HG03064 (cell line): Measurements from ENCODE around the gene GUK1.

ENCODE experiments used
- ATAC-seq: cut with Tn5 transposase; IDR thresholded peaks from one replicate; pipeline ENCODE4 v1.9.1; 2021; ENCODE audit warnings: low read depth; ENCODE audit not compliant: unreplicated experiment

Gene GUK1

GRCh38 chr1:228123505-228123904 lies 16.6 kb upstream of the GUK1 start:
- no peak for ATAC-seq

GRCh38 chr1:228125185-228125584 lies 14.9 kb upstream of the GUK1 start:
- no peak for ATAC-seq

- no peak for ATAC-seq
These were observed 8.3 kb upstream of the GUK1 start for GRCh38 chr1:228131766-228132165.

- ATAC-seq: no peak
These were observed 5.5 kb upstream of the GUK1 start for GRCh38 chr1:228134591-228134990.

GRCh38 chr1:228136901-228137300 lies 3.2 kb upstream of the GUK1 start:
- ATAC-seq: no peak

GRCh38 chr1:228139406-228139930 lies 611 bp upstream of the GUK1 start:
- no peak for ATAC-seq

GRCh38 chr1:228140724-228141225 lies 696 bp downstream of the GUK1 start:
- ATAC-seq: no peak

- no peak for ATAC-seq
These were observed 1.4 kb downstream of the GUK1 start for GRCh38 chr1:228141226-228142044.

GRCh38 chr1:228142155-228142691 lies 2.1 kb downstream of the GUK1 start:
- no peak for ATAC-seq

- ATAC-seq: no peak
These were observed 2.6 kb downstream of the GUK1 start for GRCh38 chr1:228142701-228143136.

- ATAC-seq: no peak
These were observed 3.6 kb downstream of the GUK1 start for GRCh38 chr1:228143480-228144192.

GRCh38 chr1:228144193-228144992 lies 4.3 kb downstream of the GUK1 start:
- no peak for ATAC-seq

- ATAC-seq: no peak
These were observed 4.9 kb downstream of the GUK1 start for GRCh38 chr1:228144993-228145343.

GRCh38 chr1:228145463-228146416 lies 5.7 kb downstream of the GUK1 start:
- ATAC-seq: no peak

- ATAC-seq: no peak
These were observed 6.5 kb downstream of the GUK1 start for GRCh38 chr1:228146417-228147150.

- ATAC-seq: no peak
These were observed 7.1 kb downstream of the GUK1 start for GRCh38 chr1:228147151-228147693.

GRCh38 chr1:228147768-228148167 lies 7.7 kb downstream of the GUK1 start:
- no peak for ATAC-seq

- no peak for ATAC-seq
These were observed 8.2 kb downstream of the GUK1 start for GRCh38 chr1:228148196-228148861.
